ENCODE measurements around the gene UMAD1. TPM values are rescaled to one million over a fixed set of nuclear protein-coding genes. Genes with fewer than 3 reads are reported as not detected.
"Not testable (repeated sequence)": the region's sequence is repeated elsewhere in the genome, so short reads cannot be mapped to it uniquely, and the experiment has no call there.

Gene UMAD1
- polyA plus RNA-seq, 6 donors from 2014 or later, result 23.1 to 33.9 (median 30.1) TPM

GRCh38 chr7:7815395-7815794 is 174.8 kb downstream of the UMAD1 start:
- ATAC-seq (ENCODE audit: low read depth in 2 of 2) (no peak), DNase-seq (no peak)
- H3K36me3 Mint-ChIP-seq, result peaks cover 6 to 19% of the 10 kb centered on the region in 2 donors
- peak overlapping the region; percentile 29 to 89 (median 69) for H3K4me3 Mint-ChIP-seq
- H3K27me3 Mint-ChIP-seq, result no peaks in the 10 kb centered on the region
- H3K27ac Mint-ChIP-seq, result peak overlapping the region; percentile 72 to 99 (median 86)
- peaks cover 6 to 11% (median 10%) of the 10 kb centered on the region in 7 donors for H3K9me3 Mint-ChIP-seq
- H3K4me1 Mint-ChIP-seq, result peaks cover 52 to 61% (median 59%) of the 10 kb centered on the region in 3 donors

DNA sequence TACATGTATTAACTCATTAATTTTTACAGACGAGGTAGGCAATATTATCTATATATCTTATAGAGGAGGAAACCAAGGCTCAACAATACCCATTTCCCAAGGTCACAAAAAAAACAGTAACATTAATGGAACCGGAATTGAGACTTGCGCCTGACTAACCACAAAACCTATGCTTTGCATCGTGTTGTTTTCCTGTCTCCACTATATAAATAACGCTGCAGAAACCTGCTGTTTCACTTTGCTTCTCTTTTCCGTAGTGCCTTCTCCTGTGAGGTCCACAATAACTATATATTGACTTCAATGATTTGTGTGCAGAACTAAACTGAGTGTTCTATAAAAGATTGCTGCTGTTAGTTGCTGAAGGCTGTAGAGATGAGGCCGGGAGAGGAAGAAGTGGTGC is 175.5 kb downstream of the UMAD1 start:
- Mint-ChIP-seq H3K4me1 (peaks cover 56 to 67% (median 59%) of the 10 kb centered on the region in 3 donors), H3K27me3 (no peaks in the 10 kb centered on the region), H3K27ac (peak overlapping the region; percentile 72 to 99 (median 93)), H3K36me3 (peaks cover 6 to 19% of the 10 kb centered on the region in 2 donors), H3K9me3 (peaks cover 6 to 11% (median 10%) of the 10 kb centered on the region in 7 donors), H3K4me3 (peak overlapping the region; percentile 59 to 90 (median 84))
- peak; percentile 65 for DNase-seq
- ATAC-seq (ENCODE audit: low read depth in 2 of 2), result peak; percentile 82 to 83

DNA sequence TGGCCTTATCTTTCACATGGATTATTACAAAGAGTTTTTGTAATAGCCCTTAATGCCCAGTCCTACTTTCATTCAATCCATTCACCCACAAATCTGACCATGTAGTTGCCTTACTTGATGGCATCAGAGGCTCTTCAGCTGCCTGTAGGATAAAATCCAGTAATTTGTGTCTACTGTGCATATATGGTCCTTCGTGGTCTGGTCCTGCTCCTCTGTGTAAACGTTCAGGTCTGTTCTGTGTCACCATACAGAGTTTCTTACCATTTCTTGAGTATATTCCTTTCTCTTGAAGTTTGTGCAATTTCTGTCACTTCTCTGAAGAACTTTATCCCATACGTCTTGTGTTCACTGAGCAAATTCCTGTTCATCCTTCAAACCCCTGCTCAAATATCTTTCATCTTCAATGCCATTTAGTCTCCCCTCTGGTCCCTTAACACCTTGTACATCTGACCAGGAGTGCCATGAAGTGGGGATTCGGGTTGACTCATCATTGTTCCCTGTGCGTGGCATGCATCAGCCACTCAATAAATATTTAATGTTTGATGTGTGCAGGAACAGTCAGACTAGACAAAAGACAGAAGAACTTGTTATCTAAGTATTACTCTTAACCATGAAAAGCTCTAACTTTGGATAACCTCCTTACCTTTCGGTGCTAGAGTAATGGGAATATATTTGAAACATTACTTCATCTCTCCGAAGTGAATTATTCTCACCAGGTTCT is 176.4 kb downstream of the UMAD1 start:
- Mint-ChIP-seq H3K27me3 (no peaks in the 10 kb centered on the region), H3K4me1 (peaks cover 54 to 67% (median 56%) of the 10 kb centered on the region in 3 donors), H3K9me3 (peaks cover 6 to 11% (median 10%) of the 10 kb centered on the region in 7 donors), H3K36me3 (peaks cover 6 to 19% of the 10 kb centered on the region in 2 donors), H3K4me3 (peak overlapping the region; percentile 1 to 90 (median 80)), H3K27ac (peak overlapping the region; percentile 83 to 99 (median 94))
- no peak for ATAC-seq (ENCODE audit: low read depth in 2 of 2)
- no peak for DNase-seq

DNA sequence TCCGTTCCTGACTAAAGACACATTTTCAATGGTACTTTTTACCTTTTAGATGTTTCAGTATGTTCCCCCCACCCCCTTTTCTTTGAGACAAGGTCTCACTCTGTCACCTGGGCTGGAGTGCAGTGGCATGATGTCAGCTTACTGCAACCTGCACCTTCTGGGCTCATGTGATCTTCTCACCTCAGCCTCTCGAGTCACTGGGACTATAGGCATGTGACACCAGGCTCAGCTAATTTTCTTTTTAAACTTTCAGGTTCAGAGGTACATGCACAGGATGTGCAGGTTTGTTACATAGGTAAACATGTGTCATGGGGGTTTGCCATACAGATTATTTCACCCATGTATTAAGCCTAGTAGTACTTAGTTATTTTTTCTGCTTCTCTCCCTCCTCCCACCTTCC is 177.2 kb downstream of the UMAD1 start:
- ATAC-seq (ENCODE audit: low read depth in 2 of 2), result peak in 1 of 2 donors; percentile 7
- peak overlapping the region; percentile 83 to 99 (median 95) for H3K27ac Mint-ChIP-seq
- DNase-seq, result peak; percentile 25
- H3K36me3 Mint-ChIP-seq, result peaks cover 6 to 19% of the 10 kb centered on the region in 2 donors
- no peaks in the 10 kb centered on the region for H3K27me3 Mint-ChIP-seq
- peak overlapping the region in 7 of 8 donors; percentile 13 to 89 (median 76) for H3K4me3 Mint-ChIP-seq
- peaks cover 6 to 11% (median 10%) of the 10 kb centered on the region in 7 donors for H3K9me3 Mint-ChIP-seq
- peaks cover 53 to 67% (median 55%) of the 10 kb centered on the region in 3 donors for H3K4me1 Mint-ChIP-seq

- H3K9me3 Mint-ChIP-seq, result peaks cover 6 to 11% (median 10%) of the 10 kb centered on the region in 7 donors
Observed at GRCh38 chr7:7818179-7818578, 177.6 kb downstream of the UMAD1 start.

DNA sequence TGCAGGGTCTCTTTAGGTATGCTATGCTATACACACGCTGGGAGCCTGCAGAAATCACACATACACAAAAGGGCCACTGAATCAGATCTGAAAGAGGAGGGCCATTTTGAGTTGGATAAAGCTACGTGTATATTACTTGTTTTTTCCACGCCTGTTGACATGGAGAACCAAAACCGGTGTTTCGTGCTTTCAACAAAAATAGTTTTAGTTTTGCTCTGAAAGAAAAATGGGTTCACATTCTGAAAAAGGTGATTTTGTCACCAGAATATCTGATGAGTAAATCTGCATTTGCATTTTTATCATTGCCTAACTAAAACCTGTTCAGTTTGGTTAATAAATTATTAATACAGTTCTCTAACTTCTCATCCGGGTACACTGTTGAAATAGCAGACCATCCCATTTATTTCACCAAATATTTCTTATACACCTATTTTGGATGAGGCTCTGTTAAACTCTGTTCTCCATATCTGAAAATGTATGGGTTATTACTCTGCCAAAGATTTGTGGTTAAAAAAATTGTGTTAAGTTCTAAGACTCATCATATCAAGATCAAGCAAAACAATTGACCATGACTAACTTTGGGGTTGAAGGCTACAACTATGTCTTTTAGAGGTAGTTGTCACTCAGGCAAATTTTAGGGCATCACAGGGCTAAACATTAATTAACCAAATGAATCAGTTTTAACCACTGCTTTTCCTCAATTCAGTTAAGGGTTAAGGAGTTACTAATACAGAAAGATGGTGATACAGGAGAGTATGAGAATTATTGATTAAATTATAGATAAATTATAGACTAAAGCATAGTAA is 179.1 kb downstream of the UMAD1 start:
- ATAC-seq (ENCODE audit: low read depth in 2 of 2) (no peak), DNase-seq (no peak)
- peak overlapping the region in 7 of 8 donors; percentile 23 to 69 (median 58) for H3K4me3 Mint-ChIP-seq
- H3K4me1 Mint-ChIP-seq, result peaks cover 47 to 64% (median 56%) of the 10 kb centered on the region in 3 donors
- H3K27ac Mint-ChIP-seq, result peak overlapping the region in 5 of 6 donors; percentile 11 to 86 (median 53)
- peaks cover 6 to 23% of the 10 kb centered on the region in 2 donors for H3K36me3 Mint-ChIP-seq
- H3K9me3 Mint-ChIP-seq, result peaks cover 6 to 11% (median 9%) of the 10 kb centered on the region in 7 donors
- H3K27me3 Mint-ChIP-seq, result no peaks in the 10 kb centered on the region

More at GRCh38 chr7:7818179-7818578, 177.6 kb downstream of the UMAD1 start:
- Mint-ChIP-seq H3K4me1 (peaks cover 49 to 63% (median 53%) of the 10 kb centered on the region in 3 donors), H3K27ac (peak overlapping the region; percentile 83 to 99 (median 95)), H3K36me3 (peaks cover 6 to 19% of the 10 kb centered on the region in 2 donors), H3K4me3 (peak overlapping the region in 7 of 8 donors; percentile 23 to 78 (median 46))
- not testable (repeated sequence) for H3K27me3 Mint-ChIP-seq; DNase-seq; ATAC-seq (ENCODE audit: low read depth in 2 of 2)

- peaks cover 5 to 17% (median 9%) of the 10 kb centered on the region in 7 donors for H3K9me3 Mint-ChIP-seq
- H3K27ac Mint-ChIP-seq, result peak overlapping the region in 3 of 6 donors; percentile 21 to 57 (median 53)
- H3K4me1 Mint-ChIP-seq, result peaks cover 40 to 56% (median 48%) of the 10 kb centered on the region in 3 donors
- DNase-seq (no peak), ATAC-seq (ENCODE audit: low read depth in 2 of 2) (no peak)
- peaks cover 6 to 17% of the 10 kb centered on the region in 2 donors for H3K36me3 Mint-ChIP-seq
- peak overlapping the region in 1 of 8 donors; percentile 44 for H3K4me3 Mint-ChIP-seq
- no peaks in the 10 kb centered on the region for H3K27me3 Mint-ChIP-seq
Observed at GRCh38 chr7:7820409-7820808, 179.9 kb downstream of the UMAD1 start.

GRCh38 chr7:7820939-7821338 is 180.4 kb downstream of the UMAD1 start:
- ATAC-seq (ENCODE audit: low read depth in 2 of 2) (peak; percentile 58 to 70), DNase-seq (no peak)
- Mint-ChIP-seq H3K27ac (peak overlapping the region in 4 of 6 donors; percentile 17 to 72 (median 51)), H3K4me1 (peaks cover 34 to 51% (median 43%) of the 10 kb centered on the region in 3 donors), H3K27me3 (no peaks in the 10 kb centered on the region), H3K4me3 (peak overlapping the region in 7 of 8 donors; percentile 11 to 57 (median 33)), H3K9me3 (peaks cover 3 to 17% (median 8%) of the 10 kb centered on the region in 7 donors), H3K36me3 (peaks cover 6 to 17% of the 10 kb centered on the region in 2 donors)

DNA sequence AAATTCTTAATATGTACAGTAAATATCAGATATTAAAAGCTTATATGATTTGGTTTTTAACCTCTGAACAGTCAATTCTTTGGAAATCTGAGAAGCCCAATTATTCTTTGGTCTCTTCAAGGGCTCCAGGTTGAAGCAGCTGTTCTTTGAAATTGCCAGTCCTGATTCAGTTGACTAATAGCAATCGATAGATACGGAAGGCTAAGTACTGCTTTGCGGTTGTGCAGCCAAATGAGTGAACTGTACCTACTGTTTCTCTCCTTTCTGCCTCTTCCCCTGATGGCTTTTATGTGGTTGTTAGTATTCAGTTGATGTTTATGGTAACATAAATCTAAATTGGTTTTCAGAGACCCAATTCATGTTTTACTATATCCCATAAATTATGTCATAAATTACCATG is 181.0 kb downstream of the UMAD1 start:
- Mint-ChIP-seq H3K27me3 (no peaks in the 10 kb centered on the region), H3K36me3 (peaks cover 6 to 17% of the 10 kb centered on the region in 2 donors), H3K4me1 (peaks cover 29 to 45% (median 37%) of the 10 kb centered on the region in 3 donors), H3K27ac (peak overlapping the region in 1 of 6 donors; percentile 48), H3K4me3 (peak overlapping the region in 1 of 8 donors; percentile 42), H3K9me3 (peaks cover 3 to 17% (median 8%) of the 10 kb centered on the region in 7 donors)
- ATAC-seq (ENCODE audit: low read depth in 2 of 2), result no peak
- DNase-seq, result no peak

- H3K36me3 Mint-ChIP-seq; DNase-seq; H3K9me3 Mint-ChIP-seq; H3K4me3 Mint-ChIP-seq; ATAC-seq (ENCODE audit: low read depth in 2 of 2); H3K27me3 Mint-ChIP-seq; H3K27ac Mint-ChIP-seq: not testable (repeated sequence)
- peaks cover 11 to 13% (median 12%) of the 10 kb centered on the region in 3 donors for H3K4me1 Mint-ChIP-seq
Observed at GRCh38 chr7:7825294-7825693, 184.7 kb downstream of the UMAD1 start.

GRCh38 chr7:7829667-7830066 is 189.1 kb downstream of the UMAD1 start:
- ATAC-seq (ENCODE audit: low read depth in 2 of 2) (no peak), DNase-seq (no peak)
- H3K27me3 Mint-ChIP-seq, result no peaks in the 10 kb centered on the region
- H3K9me3 Mint-ChIP-seq, result peaks cover 0 to 5% (median 0%) of the 10 kb centered on the region in 7 donors
- H3K27ac Mint-ChIP-seq, result peak overlapping the region in 3 of 6 donors; percentile 22 to 72 (median 49)
- H3K4me3 Mint-ChIP-seq, result no peak overlapping the region
- H3K36me3 Mint-ChIP-seq, result peaks cover 4 to 8% of the 10 kb centered on the region in 2 donors
- peaks cover 6 to 17% (median 9%) of the 10 kb centered on the region in 3 donors for H3K4me1 Mint-ChIP-seq

- ATAC-seq (ENCODE audit: low read depth in 2 of 2), result no peak
- DNase-seq, result no peak
- peaks cover 12 to 24% (median 15%) of the 10 kb centered on the region in 3 donors for H3K4me1 Mint-ChIP-seq
- H3K9me3 Mint-ChIP-seq, result peaks cover 0 to 1% (median 0%) of the 10 kb centered on the region in 7 donors
- peak overlapping the region in 4 of 6 donors; percentile 22 to 72 (median 57) for H3K27ac Mint-ChIP-seq
- H3K27me3 Mint-ChIP-seq, result no peaks in the 10 kb centered on the region
- peaks cover 4 to 8% of the 10 kb centered on the region in 2 donors for H3K36me3 Mint-ChIP-seq
- H3K4me3 Mint-ChIP-seq, result no peak overlapping the region
Observed at GRCh38 chr7:7830122-7830878, 189.7 kb downstream of the UMAD1 start.
